NCI-H526 (cell line): ENCODE data around the gene SWI5.
A peak's percentile ranks its signal among the peaks of the same experiment; 100 is the strongest.

Experiments
- DNase-seq, 2 experiments: peaks; one replicate each; lab custom pipeline; 2025; lab: John Stamatoyannopoulos, UW

The SWI5 gene

DNA sequence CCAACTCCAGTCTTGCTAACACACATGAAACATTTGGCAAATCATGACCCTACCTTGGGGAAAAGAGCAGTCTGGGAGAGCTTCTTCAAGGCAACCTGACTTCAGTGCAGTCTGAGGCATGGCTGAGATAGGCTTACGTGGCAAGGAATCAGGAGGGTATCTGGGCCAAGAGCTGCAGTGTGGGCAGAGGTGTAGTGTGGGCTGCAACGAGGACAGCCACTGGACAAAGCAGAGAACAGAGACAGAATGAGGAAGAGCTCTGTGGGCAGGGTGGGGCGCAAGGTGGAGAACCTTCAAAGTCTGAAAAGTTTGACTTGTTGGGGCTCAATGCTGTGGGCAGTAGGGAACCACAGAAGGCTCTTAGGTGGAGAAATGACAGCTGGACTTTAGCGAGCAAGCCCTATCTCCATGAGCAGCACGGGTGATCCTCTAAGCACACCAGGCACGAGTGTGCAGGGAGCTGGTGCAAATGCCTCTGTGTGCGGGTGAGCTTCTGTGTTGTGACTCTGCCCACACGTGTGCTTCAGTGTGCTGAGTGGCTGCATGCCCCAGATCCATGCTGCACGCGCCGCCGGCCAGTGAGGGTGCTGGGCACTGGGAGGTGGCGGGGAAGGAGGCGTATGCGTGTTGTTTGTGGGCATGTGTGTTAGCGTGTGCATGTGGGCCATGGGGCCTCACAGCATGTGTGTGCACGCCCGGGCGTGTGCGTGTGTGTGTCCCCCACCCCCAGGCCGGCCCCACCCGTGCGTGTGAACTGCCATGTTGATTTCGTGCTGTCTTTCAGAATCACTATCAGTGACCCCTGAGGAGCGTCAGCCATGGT is 23.5 kb upstream of the SWI5 start:
- DNase-seq, result no peak

DNA sequence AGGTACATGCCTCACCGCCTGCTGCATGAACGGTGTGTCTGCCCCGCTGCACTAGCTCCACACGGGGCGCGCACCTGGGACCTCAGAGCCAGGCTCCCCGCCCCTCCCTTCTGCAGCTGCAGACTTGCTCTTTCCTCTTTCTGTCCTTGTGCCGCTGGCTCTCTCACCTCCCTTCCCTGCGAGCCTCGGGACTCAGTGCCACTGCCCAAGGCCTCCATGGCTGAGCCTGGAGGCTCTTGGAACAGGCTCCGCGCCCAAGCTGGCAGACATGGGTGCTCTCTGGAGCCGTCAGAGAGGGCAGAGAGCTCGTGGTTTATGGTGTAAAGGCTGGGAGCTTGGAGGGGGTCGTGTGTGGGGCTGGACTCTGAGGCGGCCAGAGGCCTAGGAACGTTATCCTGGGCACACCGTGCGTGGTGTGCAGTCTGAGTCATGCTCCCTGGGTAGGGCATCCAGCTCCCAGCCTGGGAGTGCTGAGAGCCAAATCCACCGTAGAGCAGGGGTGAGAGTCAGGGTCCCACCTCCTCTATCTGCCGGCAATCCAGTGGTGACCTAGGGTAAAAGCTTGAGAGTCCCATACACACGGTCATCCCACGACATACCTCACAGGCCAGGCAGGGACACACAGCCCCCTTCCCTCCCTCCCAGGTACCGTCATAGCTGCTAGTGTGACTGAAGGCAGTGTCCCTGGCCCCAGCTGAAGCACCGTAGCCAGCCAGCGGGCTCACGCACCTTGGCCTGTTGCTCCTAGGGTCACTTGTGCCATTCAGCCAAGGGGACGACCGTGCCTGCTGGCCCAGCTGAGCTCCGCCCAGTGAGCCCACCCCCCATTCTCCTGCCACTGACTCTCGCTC is 22.7 kb upstream of the SWI5 start:
- no peak for DNase-seq

DNA sequence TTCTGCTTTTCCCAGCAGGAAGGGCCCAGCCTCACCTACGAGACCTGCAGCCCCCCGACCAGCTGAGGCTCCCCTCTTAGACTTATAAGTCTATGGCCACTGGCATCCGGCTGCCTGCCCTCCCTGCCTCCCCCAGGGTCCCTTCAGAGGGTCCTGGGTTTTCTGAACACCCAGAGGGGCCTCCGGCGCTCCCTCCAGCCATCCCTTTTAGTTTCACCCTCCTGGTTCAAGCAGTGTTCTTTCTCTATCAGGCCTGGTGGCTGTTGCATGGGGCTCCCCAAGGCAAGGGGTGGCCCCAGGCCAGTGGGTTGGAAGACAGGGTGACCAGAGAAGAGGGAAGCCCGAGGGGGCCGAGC is 22.1 kb upstream of the SWI5 start:
- DNase-seq, result no peak

DNA sequence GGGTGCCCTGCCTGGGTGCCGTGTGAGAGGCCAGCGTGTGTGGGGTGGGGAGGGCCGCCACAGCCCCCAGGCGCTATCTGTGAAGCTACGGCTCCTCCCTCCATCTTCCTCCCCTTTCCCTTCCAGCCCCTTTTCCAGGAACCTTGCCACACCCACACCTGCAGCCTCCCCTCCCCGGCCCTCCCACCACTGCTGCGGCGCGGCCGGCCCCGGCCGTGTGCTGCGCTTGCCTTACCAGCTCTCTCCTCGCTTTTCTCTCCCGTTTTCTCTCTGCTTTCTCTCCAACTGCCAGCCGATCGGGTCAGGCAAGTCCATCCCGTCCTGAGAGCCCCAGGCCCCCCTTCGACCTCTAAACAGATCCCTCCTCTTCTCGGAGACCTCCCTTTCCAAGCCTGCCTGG is 21.7 kb upstream of the SWI5 start:
- no peak for DNase-seq

DNA sequence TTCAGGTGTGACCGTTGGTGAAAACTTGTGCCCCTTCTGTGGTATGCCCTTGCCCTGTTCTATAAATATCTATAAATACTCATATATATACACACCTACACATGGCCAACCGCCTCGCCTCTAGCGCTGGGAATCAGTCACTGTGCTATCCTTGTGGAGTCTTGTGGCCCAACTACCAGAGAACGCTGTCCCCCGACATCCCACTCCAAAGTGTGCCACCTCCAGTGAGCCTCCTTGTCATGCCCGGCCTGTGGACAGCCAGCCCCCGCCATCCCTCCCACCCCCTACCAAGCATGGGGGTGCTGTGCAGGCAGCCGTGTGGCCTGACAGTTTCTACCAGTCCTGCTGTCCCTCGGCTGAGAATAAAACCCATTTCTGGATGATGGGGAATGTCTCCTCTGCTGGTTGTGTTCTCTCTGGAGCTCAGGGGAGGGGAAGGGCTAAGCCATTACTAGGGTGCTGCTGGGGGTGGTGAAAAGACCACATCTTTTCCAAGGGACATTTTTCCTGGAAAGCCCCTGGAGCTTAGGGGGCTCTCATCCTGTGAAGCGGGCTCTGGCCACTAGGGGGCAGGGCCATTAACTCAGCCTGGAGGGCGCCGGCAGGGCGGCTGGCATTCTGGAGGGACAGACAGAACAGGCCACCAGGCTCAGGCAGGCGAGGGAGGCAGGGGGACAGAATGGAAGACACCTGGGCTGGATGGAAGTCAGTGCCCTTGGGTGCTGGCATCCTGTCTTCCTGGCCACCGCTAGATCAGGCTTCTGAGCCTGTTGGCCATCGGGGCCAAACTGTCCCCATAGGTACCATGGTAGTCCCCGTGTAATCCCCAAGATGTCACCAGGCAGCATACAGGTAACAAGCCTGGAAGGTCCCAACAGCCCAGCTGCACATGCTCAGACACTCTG is 21.0 kb upstream of the SWI5 start:
- peak in 1 of 2 experiments; percentile 68 for DNase-seq

DNA sequence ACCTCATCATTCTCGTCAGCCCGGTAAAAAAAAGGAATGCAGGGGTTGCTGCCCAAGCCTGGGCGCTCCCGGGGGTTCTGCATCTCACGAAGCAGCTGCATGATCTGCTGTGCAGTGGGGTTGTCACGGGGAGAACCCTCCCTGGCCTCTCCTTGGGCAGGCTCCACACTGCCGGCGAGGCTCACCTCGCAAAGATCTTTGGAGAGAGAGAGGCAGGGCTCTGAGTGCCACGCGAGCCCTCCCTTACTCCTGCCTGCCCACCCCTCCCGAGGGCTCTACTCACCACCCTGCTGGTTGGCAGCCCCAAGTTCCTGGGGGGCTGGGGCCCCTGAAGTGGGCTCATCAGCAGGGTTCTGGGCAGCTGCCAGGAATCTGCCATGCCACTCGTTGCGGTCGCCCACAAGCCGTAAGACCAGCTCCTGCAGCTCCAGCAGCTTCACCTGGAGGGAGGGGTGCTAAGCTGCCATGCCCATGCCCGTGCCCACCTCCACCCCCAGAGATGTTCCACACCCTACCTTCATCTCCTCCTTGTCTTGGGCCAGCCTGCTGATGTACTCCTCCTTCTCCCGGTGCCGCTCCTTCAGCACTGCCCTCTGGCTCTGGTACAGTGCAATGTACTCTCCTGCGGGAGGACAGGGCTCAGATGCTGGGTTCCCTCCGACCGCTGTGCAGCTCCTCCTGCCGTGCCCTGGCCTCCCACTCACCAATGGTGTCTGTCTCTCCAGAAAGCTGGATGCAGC is 18.8 kb upstream of the SWI5 start:
- DNase-seq, result no peak

DNA sequence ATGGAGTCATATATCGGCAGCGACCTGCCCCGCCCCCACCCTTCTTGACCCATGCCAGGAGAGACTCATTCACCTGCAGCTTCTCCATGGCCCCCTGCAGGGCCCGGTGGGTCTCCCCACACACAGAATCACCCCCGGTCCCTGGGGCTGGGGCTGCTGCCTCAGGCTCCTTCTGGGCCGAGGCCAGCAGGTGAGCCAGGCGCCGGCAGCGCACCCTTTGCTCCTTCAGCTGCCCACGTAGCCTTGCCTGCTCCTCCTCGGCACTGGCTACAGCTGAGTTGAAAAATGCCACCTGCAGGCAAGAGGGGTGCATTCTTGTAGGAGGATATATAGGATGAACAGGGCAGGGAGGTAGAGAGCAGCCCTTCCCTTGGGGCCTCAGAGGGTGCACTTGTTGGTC is 18.2 kb upstream of the SWI5 start:
- no peak for DNase-seq

DNA sequence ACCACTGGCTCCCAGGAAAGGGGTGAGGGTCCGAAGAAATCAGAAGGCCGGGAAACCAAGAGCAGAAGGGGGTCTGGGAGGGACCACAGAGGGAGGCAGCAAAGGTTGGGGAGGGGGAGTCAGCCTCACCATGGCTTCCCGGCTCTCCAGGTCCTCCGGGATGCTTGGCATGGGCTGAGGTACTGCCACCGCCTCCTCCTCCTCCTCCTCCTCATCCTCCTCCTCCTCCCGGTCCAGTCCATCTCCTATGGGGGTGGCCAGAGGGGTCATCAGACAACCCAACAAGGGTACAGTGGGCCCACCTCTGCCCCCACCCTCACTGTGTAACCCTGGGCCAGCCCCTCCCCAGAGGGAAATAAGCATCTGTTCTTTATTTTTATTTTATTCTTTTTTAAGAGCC is 17.8 kb upstream of the SWI5 start:
- DNase-seq, result no peak

DNA sequence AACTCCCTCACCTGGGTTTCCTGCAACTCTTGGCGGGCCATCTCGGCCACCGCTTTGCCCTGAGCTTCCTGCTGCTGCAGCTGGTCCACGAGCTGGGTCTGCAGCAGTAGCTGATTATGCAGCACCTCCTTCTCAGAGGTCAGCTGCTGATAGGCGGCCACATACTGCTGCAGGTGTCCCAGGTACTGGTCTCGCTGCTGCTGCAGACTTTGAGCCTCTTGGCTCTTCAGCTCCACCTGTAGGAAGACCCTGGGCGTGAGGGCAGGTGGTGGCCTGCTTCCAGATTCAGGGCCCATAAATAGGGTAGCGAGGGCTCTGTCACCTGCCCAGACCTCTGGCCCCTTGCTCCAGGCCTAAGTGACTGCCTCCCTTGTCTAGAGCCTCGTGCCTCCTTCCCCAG is 16.9 kb upstream of the SWI5 start:
- DNase-seq, result no peak

DNA sequence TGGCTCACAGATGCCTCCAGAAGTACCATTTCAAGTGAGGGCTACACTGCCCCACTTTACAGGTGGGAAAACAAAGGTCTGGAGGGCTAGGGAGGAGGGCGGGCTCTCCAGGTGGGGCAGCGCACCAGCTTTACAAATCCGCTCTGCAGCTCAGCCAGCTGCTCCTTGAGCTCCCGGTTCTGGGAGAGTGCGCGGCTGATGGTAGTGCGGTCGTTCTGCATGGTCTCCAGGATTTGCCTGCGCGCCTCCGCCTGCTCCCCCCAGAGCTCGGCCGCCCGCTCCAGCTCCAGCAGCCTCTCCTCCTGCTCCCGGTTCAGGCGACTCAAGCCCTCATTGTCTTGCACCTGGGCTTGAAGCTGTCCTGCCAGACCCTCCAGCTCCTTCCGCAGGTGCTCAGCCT is 15.7 kb upstream of the SWI5 start:
- no peak for DNase-seq

DNA sequence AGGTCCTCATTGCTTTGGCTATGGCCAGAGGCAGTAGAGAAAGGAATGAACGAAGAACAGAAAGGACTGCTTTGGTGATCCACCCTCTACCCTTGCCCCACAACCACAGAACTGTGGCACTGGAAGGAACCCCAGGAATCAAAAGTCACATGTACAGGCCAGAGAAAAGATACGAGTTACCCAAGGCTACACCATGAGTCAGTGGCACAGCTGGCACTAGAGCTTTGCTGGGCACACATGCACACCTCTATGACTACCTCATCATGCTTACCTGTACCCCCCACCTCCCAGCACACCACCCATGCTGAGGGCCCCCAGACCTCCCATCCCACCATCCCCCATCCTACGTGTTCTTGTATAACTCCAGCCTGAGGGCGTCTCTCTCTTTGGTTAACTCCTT is 13.4 kb upstream of the SWI5 start:
- DNase-seq, result no peak

DNA sequence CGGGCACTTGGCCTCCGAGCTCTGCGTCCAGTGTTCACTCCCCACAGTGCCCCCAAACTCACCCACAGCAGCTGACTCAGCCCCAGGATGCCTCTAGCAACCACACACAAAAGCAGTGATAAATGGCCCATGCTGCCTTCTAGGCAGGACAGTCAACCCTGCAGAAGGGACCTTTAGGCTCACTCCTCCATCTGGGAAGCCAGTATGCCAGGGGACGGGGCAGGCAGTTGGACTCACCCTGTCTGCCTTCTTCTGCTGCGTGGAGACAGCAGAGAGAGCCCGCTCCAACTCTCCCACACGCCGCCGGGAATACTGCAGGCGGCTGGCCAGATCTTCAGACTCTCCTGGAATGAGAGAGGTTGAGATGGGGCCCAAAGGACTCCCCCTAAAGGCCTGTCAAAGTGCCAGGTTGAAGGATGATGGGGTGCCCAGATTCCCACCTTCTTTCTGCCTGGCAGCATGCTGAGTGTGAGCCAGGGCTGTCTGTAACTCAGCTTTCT is 10.7 kb upstream of the SWI5 start:
- DNase-seq, result no peak

DNA sequence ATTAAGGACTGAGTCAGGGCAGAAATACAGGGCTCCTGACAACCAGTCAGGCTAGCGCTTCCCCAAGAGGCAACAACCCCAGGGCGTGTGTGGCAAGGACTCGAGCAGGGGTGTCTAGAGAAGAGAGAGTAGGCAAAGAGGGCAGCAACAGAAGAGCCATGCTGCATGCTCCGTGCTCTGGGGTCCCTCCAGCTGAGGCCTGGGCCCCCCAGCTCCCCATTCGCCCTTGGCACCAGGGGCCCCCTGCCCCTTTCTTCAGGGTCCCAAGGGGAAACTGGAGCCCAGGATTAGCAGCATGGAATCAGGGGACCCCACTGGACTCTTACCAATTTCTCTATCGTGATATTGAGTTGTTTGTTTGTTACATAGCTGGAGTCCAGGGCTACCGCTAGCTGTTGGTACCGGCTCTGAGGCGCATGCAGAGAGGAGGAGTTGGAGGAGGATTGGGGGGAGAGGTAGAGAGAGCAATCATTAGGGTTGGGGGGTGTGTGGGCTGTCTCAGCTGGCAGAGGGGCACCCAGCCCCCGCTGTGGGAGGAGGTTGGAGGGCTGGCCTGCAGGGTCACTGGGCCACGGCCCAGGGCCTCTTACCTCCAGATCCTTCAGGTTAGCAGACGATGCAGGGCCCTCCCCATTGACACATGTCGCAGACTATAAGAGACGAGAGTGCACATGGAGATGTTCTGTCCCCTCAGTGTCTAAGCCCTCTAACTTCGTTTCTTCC is 9.0 kb upstream of the SWI5 start:
- DNase-seq, result no peak

DNA sequence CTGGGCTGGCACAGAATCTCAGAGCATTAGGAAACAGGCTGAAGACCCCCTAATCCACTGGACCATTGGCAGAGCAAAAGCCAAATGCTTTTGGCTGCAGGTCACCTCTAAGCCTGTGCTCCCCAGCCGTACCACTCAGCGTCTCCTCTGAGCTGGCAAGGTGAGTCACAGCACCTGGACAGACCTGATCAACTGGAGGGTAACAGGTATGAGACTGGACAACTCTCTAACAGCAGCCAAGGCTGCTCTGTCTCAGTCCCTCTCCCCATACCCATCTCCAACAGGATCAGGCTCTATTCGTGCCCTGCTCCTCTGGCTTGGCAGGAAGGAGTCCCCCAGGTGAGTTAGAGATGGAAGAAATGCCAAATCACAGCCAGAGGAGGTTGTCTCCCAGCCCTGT is 5.0 kb upstream of the SWI5 start:
- no peak for DNase-seq

DNA sequence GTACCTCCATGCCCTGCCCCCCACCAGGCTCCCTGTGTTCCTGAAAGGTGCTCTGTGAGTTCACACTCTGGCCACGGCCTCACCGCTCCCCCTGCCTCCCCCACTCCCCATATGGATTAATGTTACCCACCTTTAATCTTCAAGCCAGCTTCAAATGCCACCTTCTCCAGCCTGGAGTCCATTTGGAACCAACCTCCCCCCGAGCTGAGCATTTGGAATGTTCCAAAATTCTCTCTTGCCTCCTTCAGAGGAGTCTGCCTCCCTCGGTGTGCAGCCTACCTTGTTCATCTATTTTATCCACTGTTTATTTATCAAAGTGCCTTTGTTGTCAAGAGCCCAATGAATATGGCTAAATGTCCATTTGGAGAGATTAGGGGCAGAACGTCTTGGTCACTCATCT is 4.6 kb upstream of the SWI5 start:
- no peak for DNase-seq

DNA sequence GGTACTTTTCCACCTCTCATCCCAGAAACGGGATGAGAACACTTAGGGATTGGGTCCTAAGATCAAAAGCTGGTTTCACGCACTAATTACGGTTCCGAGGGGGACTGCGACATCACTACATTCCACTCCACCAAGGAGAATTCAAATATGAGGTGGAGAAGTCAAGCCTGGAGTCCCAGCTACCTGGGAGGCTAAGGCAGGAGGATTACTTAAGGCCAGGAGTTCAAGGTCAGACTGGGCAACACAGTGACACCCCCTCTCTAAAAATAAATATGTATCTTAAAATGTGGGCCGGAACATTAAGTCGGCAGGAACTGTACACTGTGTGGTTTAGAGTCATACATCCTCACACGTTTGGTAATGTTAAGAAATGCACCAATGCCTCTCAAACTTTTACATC is 1.8 kb upstream of the SWI5 start:
- DNase-seq, result no peak

DNA sequence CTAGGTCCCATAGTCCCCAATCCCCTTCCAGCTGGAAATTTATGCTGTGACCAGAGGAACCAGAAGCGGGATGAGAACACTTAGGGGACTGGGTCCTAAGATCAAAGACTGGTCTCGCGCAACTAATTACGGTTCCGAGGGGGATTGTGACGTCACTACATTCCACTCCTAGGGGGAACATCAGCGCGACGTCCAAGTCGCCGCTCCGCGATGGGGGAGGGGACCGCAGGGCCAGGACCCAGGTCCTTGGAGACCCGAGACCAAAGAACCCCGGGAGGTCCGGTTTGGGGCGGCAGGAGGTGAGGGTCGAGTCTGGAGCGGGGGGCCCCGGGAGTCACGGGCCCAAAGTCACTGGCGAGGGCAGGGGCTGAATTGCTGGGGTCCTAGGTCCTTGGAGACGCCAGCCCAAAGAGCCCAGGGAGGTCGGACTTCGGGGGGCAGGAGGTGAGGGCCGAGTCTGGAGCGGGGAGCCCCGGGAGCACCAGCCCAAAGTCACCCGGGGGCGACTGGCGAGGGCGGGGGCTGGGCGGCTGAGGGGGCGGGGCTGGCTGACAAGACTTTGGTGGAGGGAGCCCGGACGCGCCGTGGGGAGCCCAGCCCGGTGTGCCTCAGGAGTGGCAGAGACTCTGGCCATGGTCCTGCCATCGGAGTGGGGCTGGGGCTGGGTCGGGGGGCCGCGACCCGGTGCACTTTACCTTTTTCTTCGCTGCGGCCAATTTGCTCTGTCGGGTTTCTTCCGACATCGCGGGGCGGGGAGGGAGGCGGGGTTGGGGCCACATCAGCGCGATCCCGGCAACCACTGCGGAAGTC is 673 bp upstream of the SWI5 start, which contains the start of gene GOLGA2:
TSS of gene GOLGA2 (minus strand) at position 810 of the 810 bp plus-strand sequence. CDS start at position 779, 31 bp downstream.
- DNase-seq, result no peak

DNA sequence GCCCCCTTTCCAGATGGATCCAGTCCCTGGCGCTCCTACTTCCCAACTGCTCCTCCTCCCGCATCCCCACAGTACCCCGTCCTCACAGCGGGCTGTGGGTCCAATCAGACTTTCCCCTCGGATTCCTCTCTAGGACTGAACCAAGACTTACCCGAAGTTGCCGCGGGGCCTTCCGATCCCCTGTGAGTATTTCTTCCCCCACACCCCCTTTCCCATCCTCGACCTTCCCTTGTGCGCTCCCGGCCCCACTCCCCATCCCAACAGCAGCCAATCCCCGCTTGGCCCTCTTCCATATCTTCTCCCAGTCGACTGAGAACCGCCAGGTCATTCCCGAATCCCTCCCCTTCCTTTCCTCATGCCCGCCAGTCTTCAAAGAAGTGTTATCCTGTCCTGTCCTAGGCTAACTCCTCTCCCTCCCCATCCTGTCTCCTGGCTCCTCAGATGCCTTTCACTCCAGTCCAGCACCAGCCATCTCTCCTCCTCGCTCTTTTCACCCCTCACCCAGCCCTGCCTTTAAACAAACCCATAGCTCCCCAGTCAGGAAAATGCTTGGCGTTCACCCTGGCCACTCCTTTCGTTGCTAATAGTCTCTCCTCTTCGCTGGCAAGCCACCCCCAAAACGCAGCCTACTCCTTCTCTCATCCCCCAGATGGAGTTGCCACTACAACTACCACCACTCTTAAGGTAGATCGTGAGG is 646 bp downstream of the SWI5 start:
- DNase-seq, result peak in 1 of 2 experiments; percentile 27
